GM21381 (cell line): ENCODE measurements around the gene IFI27L1.

Source experiments
- ATAC-seq: cut with Tn5 transposase; IDR thresholded peaks from one replicate; pipeline ENCODE4 v1.9.1; 2021; ENCODE audit warnings: mild to moderate bottlenecking, moderate library complexity; ENCODE audit not compliant: unreplicated experiment

Gene IFI27L1

DNA sequence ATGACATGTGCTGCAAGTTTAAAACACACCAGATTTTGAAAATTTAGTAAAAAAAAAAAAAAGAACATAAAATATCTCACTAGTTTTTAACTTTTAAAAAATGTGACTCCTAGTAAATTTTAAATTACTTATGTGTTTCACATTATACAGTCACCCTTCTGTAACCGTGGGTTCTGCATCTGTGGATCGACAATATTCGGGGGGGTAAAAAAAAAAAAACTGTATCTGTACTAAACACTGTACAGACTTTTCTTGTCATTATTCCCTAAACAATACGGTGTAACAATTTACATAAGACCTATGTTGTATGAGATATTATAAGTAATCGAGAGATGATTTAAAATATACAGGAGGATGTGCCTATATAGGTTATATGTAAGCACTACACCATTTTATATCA is 3.3 kb upstream of the IFI27L1 start:
- ATAC-seq = no peak

GRCh38 chr14:94079891-94080620 is 1.1 kb upstream of the IFI27L1 start:
- no peak for ATAC-seq

- ATAC-seq = peak; percentile 16
These were observed 293 bp downstream of the IFI27L1 start for GRCh38 chr14:94081386-94081820.

- ATAC-seq = no peak
These were observed 6.8 kb downstream of the IFI27L1 start for GRCh38 chr14:94087891-94088290.

DNA sequence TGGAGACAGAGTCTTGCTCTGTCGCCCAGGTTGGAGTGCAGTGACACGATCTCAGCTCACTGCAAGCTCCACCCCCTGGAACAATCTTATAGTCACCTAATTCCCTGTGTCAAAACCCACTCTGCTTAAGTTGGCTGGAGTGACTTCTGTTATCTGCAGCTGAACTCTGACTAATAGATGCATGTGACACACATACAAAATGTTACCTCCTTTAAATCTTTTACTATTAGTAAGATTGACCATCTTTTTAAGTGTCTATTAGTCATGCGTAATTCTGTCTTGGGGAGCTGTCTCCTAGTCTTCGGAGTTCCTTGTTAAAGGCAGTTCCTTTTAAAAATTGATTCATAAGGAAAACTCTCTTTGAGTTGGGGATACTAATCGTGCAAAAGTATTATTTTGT is 7.4 kb downstream of the IFI27L1 start:
- ATAC-seq = no peak

GRCh38 chr14:94089479-94089878 is 8.4 kb downstream of the IFI27L1 start:
- no peak for ATAC-seq

GRCh38 chr14:94093418-94093817 is 12.3 kb downstream of the IFI27L1 start:
- no peak for ATAC-seq

- no peak for ATAC-seq
These were observed 16.0 kb downstream of the IFI27L1 start for GRCh38 chr14:94097091-94097490.

DNA sequence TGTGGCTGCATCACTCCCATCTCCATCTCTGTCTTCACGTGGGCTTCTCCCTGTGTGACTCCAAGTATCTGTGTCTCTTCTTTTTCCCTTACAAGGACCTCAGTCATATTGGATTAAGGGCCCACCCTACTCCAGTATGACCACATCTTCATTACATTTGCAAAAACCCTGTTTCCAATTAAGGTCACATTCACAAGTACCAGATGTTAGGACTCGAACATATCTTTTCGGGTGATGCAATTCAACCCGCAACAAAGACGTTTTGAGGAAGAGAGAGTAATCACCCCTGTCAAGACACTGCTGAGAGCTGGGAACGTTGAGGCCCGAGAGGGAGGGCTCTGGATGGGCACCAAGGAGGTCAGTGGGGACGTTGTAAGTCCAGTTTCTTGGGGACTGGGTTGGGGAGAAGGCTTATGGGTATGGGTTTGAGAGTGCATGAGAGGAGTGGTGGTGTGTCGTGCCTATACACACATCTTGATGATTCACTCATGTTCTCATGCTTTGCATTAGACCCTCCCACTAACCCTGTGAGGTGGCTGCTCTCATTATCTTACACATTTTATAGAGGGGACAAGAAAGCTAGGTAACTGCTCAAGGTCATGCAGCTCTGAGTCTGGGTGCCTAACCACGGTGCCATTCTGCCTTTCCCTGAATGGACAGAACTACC is 17.3 kb downstream of the IFI27L1 start:
- no peak for ATAC-seq

DNA sequence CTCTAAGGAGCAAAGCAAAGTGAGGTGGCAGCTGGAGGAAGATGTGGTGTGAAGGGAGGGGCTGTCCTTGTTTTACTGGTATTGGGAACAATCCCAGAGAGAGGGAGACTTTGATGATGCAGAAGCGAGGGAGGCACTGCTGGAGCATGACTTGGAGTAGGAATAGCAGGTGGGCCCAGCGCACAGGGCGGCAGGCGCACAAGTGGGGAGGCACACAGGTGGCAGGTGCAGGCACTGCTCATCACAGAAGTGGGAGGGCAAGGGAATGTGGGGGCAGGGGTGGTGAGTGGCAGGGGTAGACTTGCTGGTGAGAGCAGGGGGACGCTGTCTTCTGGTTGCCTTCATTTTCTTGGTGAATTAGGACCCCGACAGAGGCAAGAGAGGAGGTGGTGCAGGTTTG is 17.9 kb downstream of the IFI27L1 start:
- no peak for ATAC-seq

- no peak for ATAC-seq
These were observed 19.7 kb downstream of the IFI27L1 start for GRCh38 chr14:94100847-94101246.

DNA sequence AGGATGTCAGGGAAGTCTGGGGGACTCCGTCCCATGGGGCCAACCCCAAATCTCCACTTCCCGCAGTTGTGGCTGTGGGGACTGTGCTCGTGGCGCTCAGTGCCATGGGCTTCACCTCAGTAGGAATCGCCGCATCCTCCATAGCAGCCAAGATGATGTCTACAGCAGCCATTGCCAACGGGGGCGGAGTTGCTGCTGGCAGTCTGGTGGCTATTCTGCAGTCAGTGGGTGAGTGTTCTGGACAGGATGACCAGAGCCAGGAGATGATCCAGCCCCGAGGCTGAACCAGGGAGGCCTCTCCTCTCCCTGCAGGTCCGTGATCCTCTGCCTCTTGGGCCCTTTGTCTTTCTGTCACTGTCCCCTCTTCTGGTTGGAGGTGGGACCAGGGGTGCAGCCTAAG is 20.6 kb downstream of the IFI27L1 start:
- no peak for ATAC-seq

GRCh38 chr14:94102768-94103482 is 21.8 kb downstream of the IFI27L1 start:
- ATAC-seq = no peak

- no peak for ATAC-seq
These were observed 22.5 kb downstream of the IFI27L1 start for GRCh38 chr14:94103554-94104150.

GRCh38 chr14:94104731-94105130 is 23.6 kb downstream of the IFI27L1 start:
- no peak for ATAC-seq

DNA sequence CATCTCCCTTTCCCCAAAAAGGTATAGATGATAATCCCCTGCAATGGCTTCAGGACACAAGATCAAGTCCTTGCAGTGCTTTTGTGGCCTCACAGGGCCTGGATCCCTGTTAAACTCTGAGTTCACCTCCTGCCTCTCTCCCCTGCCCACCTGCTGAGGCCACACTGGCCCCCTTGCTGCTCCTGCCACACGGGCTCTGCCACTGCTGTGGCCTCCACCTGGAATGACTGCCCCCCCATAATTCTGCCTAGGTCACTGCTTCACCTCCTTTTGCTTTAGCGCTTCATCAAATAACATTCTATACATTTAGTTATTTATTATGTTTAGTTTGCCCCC is 28.8 kb downstream of the IFI27L1 start:
- no peak for ATAC-seq

- no peak for ATAC-seq
These were observed 29.6 kb downstream of the IFI27L1 start, which contains the start of gene IFI27 for GRCh38 chr14:94110552-94111181. TSS of gene IFI27 (plus strand) at chr14:94110736.

- no peak for ATAC-seq
These were observed 30.4 kb downstream of the IFI27L1 start for GRCh38 chr14:94111276-94112095.

DNA sequence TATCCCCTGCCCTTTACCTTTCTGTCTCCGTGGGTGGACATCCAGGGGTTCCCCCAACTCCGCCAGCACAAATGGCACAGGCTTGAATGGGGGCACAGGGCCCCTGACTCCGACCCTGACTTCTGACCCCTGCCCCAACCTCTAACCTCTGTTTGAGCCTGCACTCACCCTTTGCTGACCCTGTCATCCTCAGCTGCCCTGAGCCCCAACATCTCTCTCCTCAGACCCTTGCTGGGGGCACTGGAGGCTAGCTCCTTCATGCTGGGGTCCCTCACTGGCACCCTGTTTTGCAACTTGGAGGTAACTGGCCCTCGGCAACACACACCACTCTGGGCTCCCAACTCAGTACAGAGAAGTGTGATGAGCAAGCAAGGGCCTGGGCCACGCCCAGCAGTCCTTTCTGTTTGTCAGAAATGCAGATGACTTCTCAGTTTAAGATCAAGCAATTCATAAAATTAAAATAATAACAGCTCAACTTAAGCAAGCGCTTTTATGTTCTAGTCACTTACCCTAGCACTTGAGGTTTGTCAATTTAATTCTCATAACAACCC is 31.5 kb downstream of the IFI27L1 start:
- no peak for ATAC-seq

GRCh38 chr14:94113073-94113472 is 32.0 kb downstream of the IFI27L1 start:
- no peak for ATAC-seq
